Activated CD8-positive, alpha-beta memory T cell treated with anti-CD3 and anti-CD28 coated beads for 4 hours (primary cell): ENCODE measurements around the gene PRDX3.

Experiments used
- DNase-seq, 2 donors: peaks; one replicate each; pipeline ENCODE4 v3.0.0-alpha.2; 2020; ENCODE audit warnings: low read depth in 2 of 2

The PRDX3 gene

GRCh38 chr10:119131512-119132240 is 46.9 kb downstream of the PRDX3 start:
- no peak for DNase-seq

GRCh38 chr10:119129721-119130120 is 48.9 kb downstream of the PRDX3 start:
- no peak for DNase-seq

GRCh38 chr10:119125942-119126341 is 52.7 kb downstream of the PRDX3 start:
- no peak for DNase-seq

GRCh38 chr10:119120875-119121274 is 57.7 kb downstream of the PRDX3 start:
- DNase-seq: no peak

- DNase-seq: no peak
These were observed 58.2 kb downstream of the PRDX3 start for GRCh38 chr10:119120413-119120867.

GRCh38 chr10:119119400-119119799 is 59.2 kb downstream of the PRDX3 start:
- DNase-seq: no peak

- no peak for DNase-seq
These were observed 60.4 kb downstream of the PRDX3 start for GRCh38 chr10:119118231-119118630.
